GM23338 (cell line): ENCODE measurements around the gene NCDN. TPM values are rescaled to one million over a fixed set of nuclear protein-coding genes. Genes with fewer than 3 reads are reported as not detected.

Experiments used
- ATAC-seq: fragments of 200-7000 bp; cut with Tn5 transposase; 3 replicates; pipeline ENCODE4 v1.9.1; 2020
- DNase-seq: peaks from one replicate; pipeline ENCODE4 v3.0.0-alpha.2; 2015; ENCODE audit warnings: low spot score
- H2AFZ ChIP-seq: fragments of 200-600 bp; sonication (generic); 2 replicates; pipeline ENCODE4 v1.8.0; 2016; ENCODE audit warnings: antibody characterized with exemption, mild to moderate bottlenecking, moderate library complexity
- H3F3A ChIP-seq: fragments of 200-600 bp; sonication (generic); replicated peaks from 2 replicates; pipeline ENCODE4 v1.8.0; 2017; ENCODE audit warnings: antibody characterized with exemption, mixed run types, low read depth
- H3K27ac ChIP-seq: fragments of 200-600 bp; sonication (generic); 2 replicates; pipeline ENCODE4 v1.6.1; 2016; ENCODE audit warnings: low read depth
- H3K27me3 ChIP-seq: fragments of 200-600 bp; sonication (generic); 2 replicates; pipeline ENCODE4 v1.8.0; 2016; ENCODE audit warnings: mild to moderate bottlenecking, mixed run types, moderate library complexity; ENCODE audit not compliant: insufficient read depth
- H3K36me3 ChIP-seq: fragments of 200-600 bp; sonication (generic); 2 replicates; pipeline ENCODE4 v1.8.0; 2016; ENCODE audit warnings: mild to moderate bottlenecking; ENCODE audit not compliant: insufficient read depth
- H3K4me1 ChIP-seq: fragments of 200-600 bp; sonication (generic); 2 replicates; pipeline ENCODE4 v1.8.0; 2016; ENCODE audit warnings: mild to moderate bottlenecking, moderate library complexity; ENCODE audit not compliant: insufficient read depth
- H3K4me2 ChIP-seq: fragments of 200-600 bp; sonication (generic); 2 replicates; pipeline ENCODE4 v1.7.1; 2017; ENCODE audit warnings: mixed run types
- H3K4me3 ChIP-seq: fragments of 200-600 bp; sonication (generic); 2 replicates; pipeline ENCODE4 v1.6.1; 2016; ENCODE audit warnings: mixed run types
- H3K79me2 ChIP-seq: fragments of 200-600 bp; sonication (generic); replicated peaks from 2 replicates; pipeline ENCODE4 v1.8.0; 2017; ENCODE audit warnings: mild to moderate bottlenecking; ENCODE audit not compliant: insufficient read depth
- H3K9me2 ChIP-seq: fragments of 200-600 bp; sonication (generic); 2 replicates; pipeline ENCODE4 v1.8.0; 2017; ENCODE audit not compliant: insufficient read depth
- H4K20me1 ChIP-seq: fragments of 200-600 bp; sonication (generic); replicated peaks from 2 replicates; pipeline ENCODE4 v1.8.0; 2017; ENCODE audit warnings: mild to moderate bottlenecking; ENCODE audit not compliant: insufficient read depth
- H3K27ac Mint-ChIP-seq: 2 replicates; pipeline ENCODE4 v1.8.0; 2020; ENCODE audit warnings: inconsistent platforms, mild to moderate bottlenecking, moderate library complexity, mixed read lengths
- H3K27me3 Mint-ChIP-seq: 3 replicates; pipeline ENCODE4 v1.8.0; 2022; ENCODE audit warnings: low read depth, mild to moderate bottlenecking, moderate library complexity, mixed read lengths, inconsistent platforms; ENCODE audit not compliant: insufficient read depth, poor library complexity
- H3K36me3 Mint-ChIP-seq: 3 replicates; pipeline ENCODE4 v1.8.0; 2021; ENCODE audit warnings: low read depth, mild to moderate bottlenecking, inconsistent platforms, moderate library complexity, mixed read lengths
- H3K4me1 Mint-ChIP-seq: 3 replicates; pipeline ENCODE4 v1.8.0; 2020; ENCODE audit warnings: mild to moderate bottlenecking, inconsistent platforms, mixed read lengths
- H3K4me3 Mint-ChIP-seq: 3 replicates; pipeline ENCODE4 v1.8.0; 2021; ENCODE audit warnings: moderate library complexity, mild to moderate bottlenecking, inconsistent platforms, mixed read lengths
- H3K9me3 Mint-ChIP-seq: 3 replicates; pipeline ENCODE4 v1.8.0; 2020; ENCODE audit warnings: moderate library complexity, mild to moderate bottlenecking, inconsistent platforms, mixed read lengths
- EZH2 ChIP-seq: fragments of 200-600 bp; sonication (generic); IDR thresholded peaks from one replicate; pipeline ENCODE4 v1.8.0; 2017; ENCODE audit warnings: antibody characterized with exemption, mild to moderate bottlenecking, low read depth; ENCODE audit not compliant: unreplicated experiment
- EZH2phosphoT487 ChIP-seq: fragments of 200-600 bp; sonication (generic); IDR thresholded peaks from one replicate; pipeline ENCODE4 v1.8.1; 2018; ENCODE audit warnings: antibody characterized with exemption; ENCODE audit not compliant: unreplicated experiment
- JUNB ChIP-seq: IDR thresholded peaks from one replicate; pipeline ENCODE4 v1.6.1; 2016; ENCODE audit warnings: antibody characterized with exemption; ENCODE audit not compliant: unreplicated experiment
- POLR2AphosphoS5 ChIP-seq: IDR thresholded peaks from 2 replicates; pipeline ENCODE4 v1.6.1; 2016; ENCODE audit warnings: antibody characterized with exemption, low read depth
- STAT1 ChIP-seq: IDR thresholded peaks from one replicate; pipeline ENCODE4 v1.6.1; 2016; ENCODE audit warnings: antibody characterized with exemption; ENCODE audit not compliant: unreplicated experiment
- ZNF114 ChIP-seq: fragments of 250-450 bp; sonication (Bioruptor Pico); IDR thresholded peaks from 2 replicates; pipeline ENCODE4 v1.5.0; 2020; ENCODE audit warnings: mild to moderate bottlenecking, moderate library complexity
- ZNF462 ChIP-seq: fragments of 250-450 bp; sonication (Bioruptor Pico); IDR thresholded peaks from 2 replicates; pipeline ENCODE4 v1.5.0; 2020; ENCODE audit warnings: mild to moderate bottlenecking, moderate library complexity
- polyA plus RNA-seq: library from polyadenylated mRNA; unstranded; fragments of >200 nt; fragmentation: Nextera tagmentation; extraction: Ambion mirVana; gene quantifications from 2 replicates; pipeline ENCODE4 v1.2.1, GENCODE V29; 2016
- total RNA-seq: library from RNA; depleted of rRNA; stranded (reverse); fragments of >200 nt; shearing (Covaris generic); gene quantifications from 2 replicates; pipeline ENCODE4 v1.2.3, GENCODE V29; 2014
- TF ChIP-seq, protein P1 (sequence below): IDR thresholded peaks from one replicate; pipeline ENCODE4 v1.6.1; 2018; ENCODE audit warnings: antibody characterized with exemption; ENCODE audit not compliant: unreplicated experiment
- TF ChIP-seq, protein P2 (sequence below), 2 experiments: fragments of 200-600 bp in 1 of 2; sonication (generic) in 1 of 2; conservative IDR thresholded peaks; 2 replicates each; pipeline versions ENCODE4 v1.5.1 to v1.6.1; 2016 to 2017; ENCODE audit warnings: antibody characterized with exemption in 2 of 2, low read depth in 2 of 2, mild to moderate bottlenecking in 2 of 2, moderate library complexity in 1 of 2

The NCDN gene
- total and polyA plus RNA-seq, 2 experiments from 2014 or later: 13.2 to 44.2 TPM

- H3K27ac ChIP-seq: no peak overlapping the region
- TF ChIP-seq EZH2phosphoT487 (no peak), JUNB (no peak), ZNF114 (CRISPR knock-in tag) (no peak), ZNF462 (CRISPR knock-in tag) (no peak), STAT1 (no peak), POLR2AphosphoS5 (no peak), EZH2 (no peak)
- TF ChIP-seq, protein P1, sequence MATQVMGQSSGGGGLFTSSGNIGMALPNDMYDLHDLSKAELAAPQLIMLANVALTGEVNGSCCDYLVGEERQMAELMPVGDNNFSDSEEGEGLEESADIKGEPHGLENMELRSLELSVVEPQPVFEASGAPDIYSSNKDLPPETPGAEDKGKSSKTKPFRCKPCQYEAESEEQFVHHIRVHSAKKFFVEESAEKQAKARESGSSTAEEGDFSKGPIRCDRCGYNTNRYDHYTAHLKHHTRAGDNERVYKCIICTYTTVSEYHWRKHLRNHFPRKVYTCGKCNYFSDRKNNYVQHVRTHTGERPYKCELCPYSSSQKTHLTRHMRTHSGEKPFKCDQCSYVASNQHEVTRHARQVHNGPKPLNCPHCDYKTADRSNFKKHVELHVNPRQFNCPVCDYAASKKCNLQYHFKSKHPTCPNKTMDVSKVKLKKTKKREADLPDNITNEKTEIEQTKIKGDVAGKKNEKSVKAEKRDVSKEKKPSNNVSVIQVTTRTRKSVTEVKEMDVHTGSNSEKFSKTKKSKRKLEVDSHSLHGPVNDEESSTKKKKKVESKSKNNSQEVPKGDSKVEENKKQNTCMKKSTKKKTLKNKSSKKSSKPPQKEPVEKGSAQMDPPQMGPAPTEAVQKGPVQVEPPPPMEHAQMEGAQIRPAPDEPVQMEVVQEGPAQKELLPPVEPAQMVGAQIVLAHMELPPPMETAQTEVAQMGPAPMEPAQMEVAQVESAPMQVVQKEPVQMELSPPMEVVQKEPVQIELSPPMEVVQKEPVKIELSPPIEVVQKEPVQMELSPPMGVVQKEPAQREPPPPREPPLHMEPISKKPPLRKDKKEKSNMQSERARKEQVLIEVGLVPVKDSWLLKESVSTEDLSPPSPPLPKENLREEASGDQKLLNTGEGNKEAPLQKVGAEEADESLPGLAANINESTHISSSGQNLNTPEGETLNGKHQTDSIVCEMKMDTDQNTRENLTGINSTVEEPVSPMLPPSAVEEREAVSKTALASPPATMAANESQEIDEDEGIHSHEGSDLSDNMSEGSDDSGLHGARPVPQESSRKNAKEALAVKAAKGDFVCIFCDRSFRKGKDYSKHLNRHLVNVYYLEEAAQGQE: no peak
- TF ChIP-seq, protein P2, sequence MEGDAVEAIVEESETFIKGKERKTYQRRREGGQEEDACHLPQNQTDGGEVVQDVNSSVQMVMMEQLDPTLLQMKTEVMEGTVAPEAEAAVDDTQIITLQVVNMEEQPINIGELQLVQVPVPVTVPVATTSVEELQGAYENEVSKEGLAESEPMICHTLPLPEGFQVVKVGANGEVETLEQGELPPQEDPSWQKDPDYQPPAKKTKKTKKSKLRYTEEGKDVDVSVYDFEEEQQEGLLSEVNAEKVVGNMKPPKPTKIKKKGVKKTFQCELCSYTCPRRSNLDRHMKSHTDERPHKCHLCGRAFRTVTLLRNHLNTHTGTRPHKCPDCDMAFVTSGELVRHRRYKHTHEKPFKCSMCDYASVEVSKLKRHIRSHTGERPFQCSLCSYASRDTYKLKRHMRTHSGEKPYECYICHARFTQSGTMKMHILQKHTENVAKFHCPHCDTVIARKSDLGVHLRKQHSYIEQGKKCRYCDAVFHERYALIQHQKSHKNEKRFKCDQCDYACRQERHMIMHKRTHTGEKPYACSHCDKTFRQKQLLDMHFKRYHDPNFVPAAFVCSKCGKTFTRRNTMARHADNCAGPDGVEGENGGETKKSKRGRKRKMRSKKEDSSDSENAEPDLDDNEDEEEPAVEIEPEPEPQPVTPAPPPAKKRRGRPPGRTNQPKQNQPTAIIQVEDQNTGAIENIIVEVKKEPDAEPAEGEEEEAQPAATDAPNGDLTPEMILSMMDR (conservative IDR thresholded peaks at IDR 0.05; ENCODE audit: low read depth in 2 of 2): no peak
- no peaks in the 10 kb centered on the region for H3K79me2 ChIP-seq
- no peak overlapping the region; the same call in 1 of the 2 replicates for H3K4me2 ChIP-seq
- H3K27ac Mint-ChIP-seq: no peak overlapping the region
- no peaks in the 10 kb centered on the region for H3K9me2 ChIP-seq
- H3K4me3 Mint-ChIP-seq: no peak overlapping the region
- H4K20me1 ChIP-seq: no peaks in the 10 kb centered on the region; the same call in 1 of the 2 replicates
- H3K4me3 ChIP-seq: peak overlapping the region; percentile 84
- H3K27me3 Mint-ChIP-seq: peaks cover 72% of the 10 kb centered on the region
- peaks cover 28% of the 10 kb centered on the region for H3K4me1 Mint-ChIP-seq
- peaks cover 27% of the 10 kb centered on the region for H3F3A ChIP-seq
- DNase-seq (no peak), ATAC-seq (no peak)
- H3K36me3 ChIP-seq: no peaks in the 10 kb centered on the region; the same call in 1 of the 2 replicates
- no peaks in the 10 kb centered on the region; the same call in 2 of the 3 replicates for H3K9me3 Mint-ChIP-seq
- peaks cover 93% of the 10 kb centered on the region for H3K27me3 ChIP-seq
- H3K36me3 Mint-ChIP-seq: no peaks in the 10 kb centered on the region; the same call in 2 of the 3 replicates
- no peak overlapping the region for H2AFZ ChIP-seq
- peaks cover 29% of the 10 kb centered on the region for H3K4me1 ChIP-seq
Observed at GRCh38 chr1:35572296-35572695, 14.7 kb downstream of the NCDN start.
